NT2/D1 (cell line): ENCODE measurements around the gene PHF13.

Source experiments
- SUZ12 ChIP-seq: IDR thresholded peaks from 2 replicates; pipeline ENCODE4 v1.6.1; 2011; ENCODE audit not compliant: insufficient read length, insufficient read depth; ENCODE audit errors: extremely low read depth
- YY1 ChIP-seq: IDR thresholded peaks from 2 replicates; pipeline ENCODE4 v1.6.1; 2011; ENCODE audit not compliant: insufficient read length, insufficient read depth
- ZNF274 ChIP-seq: IDR thresholded peaks from 2 replicates; pipeline ENCODE4 v1.6.1; 2011; ENCODE audit warnings: mild to moderate bottlenecking, low read depth, low read length

GRCh38 chr1:6621429-6622391 is 8.2 kb downstream of the PHF13 start:
- no peak for TF ChIP-seq ZNF274
- TF ChIP-seq YY1: no peak
- no peak for TF ChIP-seq SUZ12
